GM23248 (cell line): ENCODE data around the gene PRDM1.

ENCODE experiments used
- EZH2 ChIP-seq: fragments of 200-600 bp; sonication (generic); IDR thresholded peaks from 2 replicates; pipeline ENCODE4 v1.6.1; 2018; ENCODE audit warnings: antibody characterized with exemption, mild to moderate bottlenecking; ENCODE audit not compliant: insufficient read depth, poor library complexity, severe bottlenecking
- EZH2phosphoT487 ChIP-seq: fragments of 200-600 bp; sonication (generic); IDR thresholded peaks from 2 replicates; pipeline ENCODE4 v1.6.1; 2018; ENCODE audit warnings: antibody characterized with exemption, moderate library complexity, mild to moderate bottlenecking, low read depth; ENCODE audit not compliant: insufficient read depth

DNA sequence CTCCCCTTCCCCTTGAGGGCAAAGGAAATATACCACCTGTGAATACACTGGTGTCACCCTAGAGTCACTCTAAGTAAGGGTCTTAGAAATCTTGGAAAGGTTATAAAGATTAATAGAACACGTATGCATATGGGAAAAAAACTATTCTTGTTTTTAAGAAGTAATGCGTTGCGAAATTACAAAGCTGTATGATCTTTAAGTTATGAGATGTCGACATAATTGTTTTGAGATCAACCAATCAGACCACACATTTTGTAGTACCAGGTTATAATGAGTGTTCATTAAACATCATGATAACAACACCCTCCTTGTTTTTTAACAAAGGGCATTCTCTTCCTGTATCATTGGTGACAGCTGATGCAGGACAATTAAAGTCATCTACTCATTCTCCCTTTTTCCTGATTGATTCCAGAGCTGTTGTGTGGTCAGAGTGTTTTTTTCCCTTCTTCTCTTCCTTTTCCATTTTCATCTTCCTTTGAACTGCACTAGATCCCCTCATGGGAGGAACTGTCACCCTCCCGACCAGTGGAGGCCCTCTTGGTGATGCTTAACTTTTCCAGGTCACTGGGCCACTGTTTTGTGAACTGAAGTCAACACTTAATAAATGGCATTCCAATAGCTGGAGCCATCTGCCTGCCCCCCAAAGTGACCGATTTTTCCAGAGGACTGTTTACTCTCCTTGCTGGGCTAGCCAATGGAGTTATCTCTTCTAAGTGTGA, 37.0 kb downstream of the PRDM1 start:
- TF ChIP-seq EZH2 (no peak), EZH2phosphoT487 (no peak)
